HG03045 (cell line): ENCODE measurements around the gene GRAPL.
"Not testable (repeated sequence)": the region's sequence is repeated elsewhere in the genome, so short reads cannot be mapped to it uniquely, and the experiment has no call there.

Source experiments
- ATAC-seq: cut with Tn5 transposase; IDR thresholded peaks from one replicate; pipeline ENCODE4 v1.9.1; 2021; ENCODE audit warnings: mild to moderate bottlenecking, moderate library complexity; ENCODE audit not compliant: unreplicated experiment

Gene GRAPL

DNA sequence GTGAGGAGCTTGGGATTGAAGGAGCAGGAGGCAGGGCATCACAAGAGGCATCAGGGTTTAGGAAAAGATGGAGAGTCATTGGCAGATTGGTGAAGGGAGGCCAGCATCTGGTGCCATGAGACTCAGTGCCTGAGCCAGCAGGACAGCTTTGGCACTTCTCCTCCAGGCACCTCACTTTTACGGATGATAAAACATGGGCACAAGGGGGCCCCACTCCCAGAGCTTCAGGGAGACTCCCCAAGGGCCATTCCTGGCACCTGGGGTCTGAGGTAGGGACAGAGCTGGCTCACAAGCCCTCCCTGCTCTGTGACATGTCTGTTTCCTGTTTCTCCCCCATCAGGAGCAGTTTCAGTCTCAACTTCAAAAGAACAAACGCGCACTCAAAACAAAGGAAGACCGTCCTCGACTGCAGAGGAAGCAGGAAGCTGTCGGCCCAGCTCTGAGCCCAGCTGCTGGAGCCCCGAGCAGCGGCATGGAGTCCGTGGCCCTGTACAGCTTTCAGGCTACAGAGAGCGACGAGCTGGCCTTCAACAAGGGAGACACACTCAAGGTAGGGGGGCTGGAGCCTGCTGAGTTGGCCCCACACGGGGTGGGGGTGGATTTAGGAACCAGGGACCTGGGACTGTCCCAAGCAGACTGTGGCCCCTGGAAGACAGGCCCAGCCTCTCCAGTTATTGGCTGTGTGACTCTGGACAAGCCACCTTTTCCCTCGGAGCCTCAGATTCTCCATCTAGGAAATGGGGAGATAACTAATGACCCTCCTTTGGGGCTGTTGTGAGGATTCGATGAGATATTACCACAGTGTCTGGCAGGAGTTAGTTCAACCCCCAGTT is at the start of gene GRAPL:
TSS of gene GRAPL (plus strand) at position 442 of the 833 bp plus-strand sequence. CDS start at position 473, 31 bp downstream.
- not testable (repeated sequence) for ATAC-seq

DNA sequence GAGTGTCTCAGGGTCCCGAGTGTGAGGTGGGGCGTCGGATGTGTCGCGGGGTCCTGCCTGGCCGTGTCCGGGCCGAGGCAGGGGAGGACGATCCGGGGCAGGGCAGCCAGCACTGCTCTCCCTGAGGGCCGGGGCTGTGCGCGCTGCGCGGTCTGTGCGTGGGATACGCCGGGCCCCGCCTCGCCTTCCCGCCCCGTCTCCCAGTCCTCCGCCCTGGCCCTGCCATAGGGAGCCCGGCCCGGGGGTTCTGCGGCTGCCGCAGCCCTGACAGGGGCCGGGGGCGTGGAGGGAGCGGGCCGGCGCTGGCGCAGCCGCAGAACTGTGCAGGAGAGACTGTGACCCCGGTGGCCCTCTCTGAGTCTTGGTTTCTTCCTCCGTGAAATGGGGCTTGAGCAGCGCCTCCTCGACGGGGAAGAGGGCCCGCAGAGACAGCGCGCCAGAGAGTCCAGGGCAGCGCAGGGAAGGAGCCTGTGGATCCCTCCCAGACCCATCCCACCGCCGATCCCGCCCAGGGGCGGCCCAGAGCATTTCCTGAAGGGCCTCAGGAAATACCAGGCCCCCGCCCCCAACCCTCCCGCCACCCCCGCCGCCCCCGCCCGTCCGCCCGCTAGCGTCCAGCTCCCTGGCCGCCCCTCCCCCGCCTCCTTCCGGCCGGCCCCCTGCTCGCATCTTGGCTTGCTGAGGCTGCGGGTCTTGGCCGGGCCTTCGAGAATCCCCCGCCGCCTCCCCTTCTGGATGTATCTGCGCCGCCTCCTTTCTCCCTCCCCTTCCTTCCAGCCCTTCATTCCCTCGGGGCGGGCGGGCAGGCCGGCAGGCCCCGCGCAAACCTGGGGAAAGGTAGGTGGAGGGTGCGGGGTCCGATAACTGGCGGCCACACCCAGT is 38.3 kb upstream of the GRAPL start:
- ATAC-seq: not testable (repeated sequence)

DNA sequence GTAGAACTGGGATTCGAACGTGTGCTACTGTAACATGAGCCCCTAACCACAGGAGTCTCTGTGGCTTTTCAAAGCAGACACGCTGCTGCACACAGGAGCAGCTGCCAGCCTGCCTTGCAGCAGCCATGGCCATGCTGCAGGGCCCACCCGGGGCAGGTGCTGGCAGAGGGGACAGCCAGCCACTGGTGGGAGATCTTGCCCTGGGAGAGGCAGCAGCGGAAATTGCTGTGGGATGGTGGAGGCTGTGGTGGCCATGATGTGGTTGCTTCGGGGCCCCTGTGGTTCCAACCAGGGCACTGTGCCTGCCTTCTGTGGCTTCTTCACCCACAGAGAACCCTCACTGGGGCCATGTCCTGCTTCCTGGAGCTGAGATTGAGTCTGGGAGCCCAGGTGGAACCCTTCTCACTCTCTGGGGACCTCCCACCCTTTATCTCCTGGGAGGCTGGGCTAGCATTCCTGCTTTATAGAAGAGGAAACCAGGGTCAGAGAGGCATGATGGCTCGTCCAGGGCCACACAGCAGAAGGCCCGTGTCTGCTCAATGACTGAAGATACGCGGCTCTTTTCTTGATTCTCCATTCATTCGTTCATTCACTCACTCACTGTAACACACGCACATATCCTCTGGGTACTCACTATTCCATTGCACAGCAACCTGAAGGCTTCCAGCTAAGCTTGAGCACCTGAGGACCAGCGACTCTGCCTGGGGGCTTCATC is 37.2 kb upstream of the GRAPL start:
- ATAC-seq: not testable (repeated sequence)

DNA sequence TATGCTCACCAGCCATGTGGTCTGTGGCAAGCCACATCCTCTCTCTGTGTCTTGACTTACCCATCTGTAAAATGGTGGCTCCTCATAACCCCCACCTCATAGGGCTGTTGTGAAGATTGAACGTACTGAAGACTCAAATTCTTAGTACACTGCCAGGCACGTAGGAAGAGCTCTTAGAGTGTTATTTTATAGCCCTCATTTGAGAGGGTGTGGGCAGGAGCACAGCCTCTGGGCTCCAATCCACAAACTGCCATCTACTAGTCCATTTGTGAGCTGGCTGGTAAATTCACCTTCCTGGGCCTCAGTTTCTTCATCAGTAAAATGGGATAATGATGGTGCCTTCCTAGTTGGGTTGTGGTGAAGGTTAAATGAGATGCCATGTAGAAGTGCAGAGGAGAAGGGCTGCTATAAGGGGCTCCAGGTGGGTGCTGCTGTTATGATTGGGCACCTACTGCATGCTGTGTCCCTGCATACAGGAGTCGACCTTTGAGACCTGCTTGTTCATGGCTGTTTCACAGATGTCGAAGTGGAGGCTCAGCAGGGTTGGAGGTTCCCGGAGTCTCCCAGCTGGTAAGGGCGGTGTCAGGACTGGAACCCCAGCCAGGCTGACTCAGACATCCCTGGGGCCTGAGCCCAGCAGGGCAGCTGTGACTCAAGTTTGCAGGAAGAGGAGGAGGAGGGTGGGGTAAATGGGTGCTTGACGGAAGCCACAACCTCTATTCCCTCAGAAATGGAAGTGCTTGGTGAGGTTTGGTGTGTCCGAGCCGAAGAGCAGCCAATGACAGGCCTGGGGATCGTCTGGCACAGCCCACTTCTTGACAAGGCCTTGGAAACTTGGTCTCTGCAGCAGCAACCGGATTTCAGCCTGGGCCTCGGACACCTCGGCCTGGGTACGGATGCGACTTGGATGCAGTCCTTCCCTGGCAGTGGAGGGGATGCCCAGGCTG is 34.4 kb upstream of the GRAPL start:
- ATAC-seq: not testable (repeated sequence)

DNA sequence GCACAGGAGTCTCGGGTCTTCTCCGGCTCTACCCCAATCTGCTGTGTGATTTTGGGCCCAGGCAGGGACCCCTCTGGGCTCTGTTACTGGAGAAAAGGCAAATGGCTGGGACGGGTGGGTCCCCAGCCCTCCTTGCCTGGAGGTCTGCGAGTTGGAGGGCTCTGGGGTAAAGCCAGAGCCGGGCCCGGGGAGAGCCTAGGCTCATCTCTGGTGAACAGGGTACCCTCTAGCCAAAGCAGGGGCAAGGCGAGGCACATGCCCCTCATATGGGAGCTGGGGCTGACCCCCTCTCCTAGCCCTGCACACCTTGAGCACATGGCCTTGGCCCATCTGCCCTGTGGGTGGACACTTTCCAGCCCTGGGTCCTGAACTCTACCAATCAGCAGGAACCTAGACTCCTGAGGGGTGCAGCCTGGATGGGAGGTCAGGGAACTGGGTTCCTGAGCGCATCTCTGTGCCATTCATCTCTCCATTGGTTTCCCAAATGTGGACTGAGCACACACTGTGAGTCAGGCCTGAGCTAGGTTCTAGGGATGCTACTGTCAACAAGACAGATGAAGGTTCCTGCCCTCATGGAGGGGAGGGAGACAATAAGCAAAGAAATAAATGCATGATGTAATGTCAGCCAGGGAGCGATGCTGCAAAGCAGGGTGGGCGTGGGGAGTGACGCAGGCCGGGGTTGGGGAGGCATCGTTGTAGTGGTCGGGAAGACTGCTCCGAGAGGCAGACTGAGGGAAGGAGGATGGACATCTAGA is 33.5 kb upstream of the GRAPL start:
- not testable (repeated sequence) for ATAC-seq

DNA sequence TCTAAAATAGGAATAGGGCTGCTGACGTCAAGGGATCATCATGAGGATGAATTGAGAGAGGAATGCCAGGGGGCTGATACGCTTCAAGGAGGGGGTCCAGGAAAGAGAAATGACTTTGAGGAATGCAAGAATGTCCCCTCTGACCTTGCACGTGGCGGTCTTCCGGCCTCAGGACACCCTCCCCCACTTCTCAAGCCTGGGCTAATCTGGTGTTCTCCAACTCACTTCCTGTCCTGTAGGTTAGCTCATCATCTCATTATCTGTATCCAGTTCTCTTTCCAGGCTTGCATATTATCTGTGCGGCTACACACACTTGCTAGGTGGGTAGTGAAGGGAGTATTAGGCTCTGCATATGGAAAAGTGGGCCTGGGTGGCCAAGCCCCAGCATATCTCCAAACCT is 18.9 kb upstream of the GRAPL start:
- not testable (repeated sequence) for ATAC-seq

DNA sequence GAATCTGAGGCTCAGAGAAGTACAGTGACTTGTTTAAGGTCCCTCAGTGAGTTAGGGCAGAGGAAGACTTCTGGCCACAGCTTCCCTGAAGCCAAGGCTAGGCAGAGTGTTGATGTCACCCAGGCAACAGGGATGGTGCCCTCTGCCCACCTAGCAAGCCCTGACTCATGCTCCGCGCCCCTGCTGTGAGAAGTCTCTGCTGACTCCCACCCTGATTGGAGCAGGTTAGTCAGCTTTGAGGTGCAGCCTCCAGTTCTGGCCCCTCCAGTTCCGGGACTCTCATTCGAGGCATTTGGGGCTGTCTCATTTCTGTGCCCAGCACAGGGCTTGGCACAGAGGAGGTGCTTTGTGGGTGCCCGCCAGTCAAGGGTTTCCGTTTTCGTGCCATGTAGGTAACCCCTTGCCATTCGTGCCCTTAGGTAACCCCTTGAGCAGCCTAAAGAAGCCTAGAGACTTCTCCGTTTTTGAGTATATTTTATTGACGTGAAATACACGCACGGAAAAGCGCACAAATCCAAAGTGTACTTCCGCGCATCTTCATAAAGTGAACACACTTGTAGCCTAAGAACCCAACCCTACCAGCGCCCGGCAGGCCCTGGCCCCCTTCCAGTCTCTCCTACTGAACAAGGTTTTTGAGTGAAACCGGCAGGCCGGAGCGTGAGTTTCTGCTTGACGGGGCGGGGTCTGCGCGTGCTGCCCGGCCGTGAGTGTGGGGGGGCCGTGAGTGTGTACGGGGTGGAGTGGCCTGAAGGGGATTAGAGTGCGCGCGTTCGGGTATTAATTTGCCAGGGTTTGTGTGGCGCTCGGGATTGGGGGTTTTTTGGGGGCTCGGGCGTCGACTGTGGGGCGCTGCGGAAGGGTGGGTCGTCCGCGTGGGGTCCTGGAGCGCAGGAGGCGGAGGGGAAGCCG is 16.9 kb upstream of the GRAPL start:
- peak; percentile 39 for ATAC-seq

DNA sequence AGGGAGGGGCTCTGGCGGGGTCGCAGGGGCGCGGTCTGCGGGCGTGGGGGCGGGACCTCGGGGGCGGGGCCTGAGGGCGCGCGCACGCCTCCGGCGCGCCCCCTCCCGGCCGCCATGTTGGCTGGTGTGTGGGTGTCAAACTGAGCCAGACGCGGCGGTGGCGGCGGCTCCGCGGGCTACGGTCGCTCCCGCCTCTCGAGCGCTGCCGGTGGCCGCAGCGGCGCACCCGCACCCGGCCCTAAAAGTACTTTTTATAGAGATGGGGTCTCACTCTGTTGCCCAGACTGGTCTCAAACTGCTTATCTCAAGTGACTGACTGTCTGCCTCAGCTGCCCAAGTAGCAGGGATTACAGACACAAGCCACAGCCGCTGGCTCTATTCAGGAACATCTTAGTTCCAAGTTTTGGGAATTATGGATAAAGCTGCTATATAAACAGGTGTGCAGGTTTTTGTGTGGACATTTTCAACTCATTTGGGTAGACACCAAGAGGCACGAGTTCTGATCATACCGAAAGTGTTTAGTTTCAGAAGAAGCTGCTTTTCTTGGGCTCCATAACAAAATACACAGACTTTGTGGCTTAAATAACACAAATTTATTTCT is 16.2 kb upstream of the GRAPL start:
- ATAC-seq: peak; percentile 81

DNA sequence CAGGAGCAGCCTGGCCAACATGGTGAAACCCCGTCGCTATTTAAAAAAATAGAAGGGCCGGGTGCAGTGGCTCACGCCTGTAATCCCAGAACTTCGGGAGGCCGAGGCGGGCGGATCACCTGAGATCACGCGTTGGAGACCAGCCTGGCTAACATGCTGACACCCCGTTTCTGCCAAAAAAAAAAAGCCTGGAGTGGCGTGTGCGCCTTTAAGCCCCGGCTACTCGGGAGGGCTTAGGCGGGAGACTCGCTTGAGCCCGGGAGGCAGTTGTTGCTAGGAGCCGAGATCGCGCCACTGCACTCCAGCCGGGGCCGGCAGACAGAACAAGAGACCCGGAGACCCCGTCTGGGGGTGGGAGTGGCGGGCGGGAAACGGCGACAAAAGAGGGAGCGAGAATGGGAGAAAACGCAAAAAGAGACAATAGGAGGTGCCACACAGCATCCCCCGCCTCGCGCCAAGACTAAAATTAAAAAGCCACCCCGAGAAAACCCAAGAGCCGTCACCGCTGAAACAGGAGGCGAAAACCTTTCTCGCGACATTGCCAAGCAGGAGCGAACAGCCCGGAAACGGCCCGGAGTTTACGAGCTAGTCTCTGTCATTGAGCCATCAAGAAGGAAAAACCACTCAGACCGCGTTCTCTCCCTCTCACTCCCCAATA is 15.5 kb upstream of the GRAPL start:
- ATAC-seq: not testable (repeated sequence)

DNA sequence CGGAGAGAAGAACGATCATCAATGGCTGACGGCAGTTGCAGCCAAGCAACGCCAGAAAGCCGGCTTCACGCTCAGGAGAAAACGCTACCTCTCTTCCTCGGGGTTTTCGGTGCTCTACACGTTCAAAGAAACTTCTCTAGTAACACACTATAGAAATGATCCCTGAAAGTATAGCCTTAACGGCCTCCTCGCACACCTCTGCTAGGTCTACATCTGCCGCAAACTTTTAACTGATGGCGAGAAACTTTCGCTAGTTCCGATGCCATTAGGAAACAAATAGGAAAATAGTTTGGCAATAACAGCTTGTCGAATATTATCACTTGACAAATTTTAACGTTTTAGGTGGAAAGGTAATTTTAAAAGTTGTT is 14.9 kb upstream of the GRAPL start:
- not testable (repeated sequence) for ATAC-seq

DNA sequence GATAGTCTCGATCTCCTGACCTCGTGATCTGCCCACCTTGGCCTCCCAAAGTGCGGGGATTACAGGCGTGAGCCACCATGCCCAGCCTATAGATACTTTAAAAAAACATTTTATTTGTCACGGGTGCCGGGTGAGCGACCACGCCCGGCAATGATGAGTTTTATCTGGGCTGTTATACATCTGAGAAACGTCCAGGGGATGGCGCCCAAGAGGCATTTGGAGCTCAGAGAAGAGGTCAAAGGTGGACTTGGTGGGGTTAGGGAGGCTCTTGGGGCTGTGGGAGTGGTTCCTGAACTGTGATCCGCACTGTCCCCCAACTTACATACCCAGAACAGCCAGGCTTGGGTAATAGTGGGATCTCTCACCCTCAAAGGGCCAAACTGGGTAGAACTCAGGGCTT is 8.7 kb upstream of the GRAPL start:
- not testable (repeated sequence) for ATAC-seq

DNA sequence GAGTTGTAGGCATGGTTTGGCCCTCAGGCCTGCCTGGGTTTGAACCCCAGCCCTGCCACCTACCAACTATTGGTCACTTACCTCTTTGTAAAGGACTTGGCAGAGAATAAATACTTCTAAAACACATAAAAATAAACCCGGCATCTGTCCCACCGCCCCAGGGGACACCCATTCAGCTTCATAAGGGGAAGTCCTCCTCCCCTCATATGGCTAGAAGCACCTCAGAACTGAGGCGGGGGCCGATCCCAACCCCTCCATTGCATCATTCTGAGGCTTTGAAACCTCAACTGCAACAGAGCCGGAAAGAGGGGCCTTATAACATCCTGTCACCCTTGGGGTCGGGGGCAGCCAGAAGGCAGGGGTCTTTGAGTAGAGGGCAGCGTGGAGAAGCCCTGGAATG is 2.1 kb upstream of the GRAPL start:
- not testable (repeated sequence) for ATAC-seq

DNA sequence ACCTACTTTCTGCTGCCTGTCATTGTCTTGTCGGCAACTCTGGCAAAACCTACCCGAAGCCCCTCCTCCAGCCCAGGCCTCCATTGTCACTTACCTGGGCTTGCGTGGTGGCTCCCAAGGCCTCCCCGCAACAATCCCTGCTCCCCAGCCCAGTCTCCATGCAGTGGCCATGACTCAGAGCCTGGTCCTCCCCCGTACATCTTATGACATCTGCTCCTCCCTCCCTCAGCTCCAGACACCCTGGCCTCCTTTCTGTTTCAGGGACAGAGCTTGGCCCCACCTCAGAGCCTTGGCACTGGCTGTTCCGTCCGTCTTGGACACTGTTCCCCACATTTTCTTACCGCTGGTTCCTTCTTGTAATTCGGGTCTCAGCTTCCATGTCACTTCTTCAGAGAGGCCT is 2.1 kb downstream of the GRAPL start:
- not testable (repeated sequence) for ATAC-seq

DNA sequence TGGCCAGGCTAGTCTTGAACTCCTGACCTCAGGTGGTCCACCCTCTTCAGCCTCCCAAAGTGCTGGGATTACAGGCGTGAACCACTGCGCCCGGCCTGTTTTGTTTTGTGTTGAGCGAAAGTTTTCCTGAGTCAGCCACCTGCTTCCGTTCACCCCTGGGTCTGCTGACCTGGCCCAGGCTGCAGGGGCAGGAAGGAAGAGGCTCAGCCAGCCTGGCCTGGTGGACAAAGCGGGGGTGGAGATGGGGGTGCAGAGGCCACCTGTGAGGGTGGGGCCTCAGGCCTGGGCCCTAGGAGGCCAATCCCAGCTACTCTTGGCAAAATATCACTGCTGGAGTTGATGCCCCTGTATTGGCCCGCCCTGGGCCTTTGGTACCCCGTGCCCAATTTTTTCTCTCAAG is 3.7 kb downstream of the GRAPL start:
- ATAC-seq: not testable (repeated sequence)

DNA sequence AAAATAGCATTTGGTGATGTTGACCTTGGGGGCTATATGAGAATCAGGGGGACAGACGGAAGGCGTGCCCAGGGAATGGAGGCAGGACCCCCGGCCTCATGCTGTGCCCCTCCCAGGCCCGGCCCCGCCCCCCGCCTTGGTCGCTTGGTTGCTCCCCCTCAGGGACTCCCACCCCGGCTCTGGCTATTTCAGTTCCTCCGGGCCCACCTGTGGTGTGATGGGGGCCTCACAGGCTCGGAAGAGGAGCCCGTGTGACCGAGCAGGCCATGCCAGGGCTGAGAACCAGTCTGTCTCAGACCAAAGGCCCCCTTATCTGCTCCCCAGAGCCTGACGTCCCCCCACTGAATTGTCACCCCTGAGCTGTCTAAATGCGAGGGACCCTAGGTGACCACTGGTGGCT is 4.4 kb downstream of the GRAPL start:
- ATAC-seq: not testable (repeated sequence)

DNA sequence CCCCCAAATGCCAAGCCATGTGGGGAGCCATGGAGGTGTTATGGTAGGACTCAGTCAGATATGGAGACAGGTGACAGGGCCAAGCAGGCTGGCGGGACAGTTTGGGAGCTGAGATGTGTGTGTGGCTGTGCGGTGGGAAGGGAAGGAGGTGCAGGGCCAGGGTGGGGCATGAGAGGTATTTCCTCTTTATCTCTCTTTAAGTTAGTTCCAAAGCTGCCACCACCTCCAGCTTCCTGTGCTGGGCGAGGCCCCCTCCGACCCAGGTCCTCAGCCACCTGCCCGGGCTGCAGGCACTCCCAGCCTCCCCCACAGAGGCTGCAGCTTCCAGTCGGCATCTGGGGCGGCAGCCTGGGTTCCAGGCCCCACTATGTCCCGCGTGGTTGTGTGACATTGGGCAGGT is 6.4 kb downstream of the GRAPL start:
- not testable (repeated sequence) for ATAC-seq

DNA sequence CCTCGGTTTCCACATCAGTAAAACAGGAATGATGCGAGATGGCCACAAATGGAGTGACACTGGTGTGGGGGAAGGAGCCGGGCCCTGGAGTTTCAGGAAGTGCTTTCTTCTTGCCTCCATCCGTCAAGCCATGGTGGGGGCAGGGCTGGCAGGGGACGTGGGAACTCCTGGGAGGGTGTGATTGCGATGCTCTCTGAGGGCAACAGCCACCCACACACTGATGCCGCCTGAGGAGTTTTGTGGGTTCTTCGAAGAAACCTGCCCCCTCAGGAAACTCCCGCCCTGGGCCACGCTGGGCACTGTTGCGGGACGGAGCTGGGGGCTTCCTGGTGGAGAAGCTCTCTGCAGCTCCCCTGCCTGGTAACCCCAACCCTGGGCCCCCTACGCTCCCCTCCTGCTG is 8.0 kb downstream of the GRAPL start:
- ATAC-seq: not testable (repeated sequence)
